Measurements from ENCODE around the gene DDX49.

The DDX49 gene, protein sequence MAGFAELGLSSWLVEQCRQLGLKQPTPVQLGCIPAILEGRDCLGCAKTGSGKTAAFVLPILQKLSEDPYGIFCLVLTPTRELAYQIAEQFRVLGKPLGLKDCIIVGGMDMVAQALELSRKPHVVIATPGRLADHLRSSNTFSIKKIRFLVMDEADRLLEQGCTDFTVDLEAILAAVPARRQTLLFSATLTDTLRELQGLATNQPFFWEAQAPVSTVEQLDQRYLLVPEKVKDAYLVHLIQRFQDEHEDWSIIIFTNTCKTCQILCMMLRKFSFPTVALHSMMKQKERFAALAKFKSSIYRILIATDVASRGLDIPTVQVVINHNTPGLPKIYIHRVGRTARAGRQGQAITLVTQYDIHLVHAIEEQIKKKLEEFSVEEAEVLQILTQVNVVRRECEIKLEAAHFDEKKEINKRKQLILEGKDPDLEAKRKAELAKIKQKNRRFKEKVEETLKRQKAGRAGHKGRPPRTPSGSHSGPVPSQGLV

GRCh38 chr19:18919086-18919899 is at the start of gene DDX49, which contains the start of gene COPE:
TSS of gene DDX49 (plus strand) at chr19:18919715. CDS start at chr19:18919742, 27 bp downstream.
TSS of gene COPE (minus strand) at chr19:18919387. CDS start at chr19:18919348, 39 bp downstream.
- DNase-seq = peak; percentile 99

DNA sequence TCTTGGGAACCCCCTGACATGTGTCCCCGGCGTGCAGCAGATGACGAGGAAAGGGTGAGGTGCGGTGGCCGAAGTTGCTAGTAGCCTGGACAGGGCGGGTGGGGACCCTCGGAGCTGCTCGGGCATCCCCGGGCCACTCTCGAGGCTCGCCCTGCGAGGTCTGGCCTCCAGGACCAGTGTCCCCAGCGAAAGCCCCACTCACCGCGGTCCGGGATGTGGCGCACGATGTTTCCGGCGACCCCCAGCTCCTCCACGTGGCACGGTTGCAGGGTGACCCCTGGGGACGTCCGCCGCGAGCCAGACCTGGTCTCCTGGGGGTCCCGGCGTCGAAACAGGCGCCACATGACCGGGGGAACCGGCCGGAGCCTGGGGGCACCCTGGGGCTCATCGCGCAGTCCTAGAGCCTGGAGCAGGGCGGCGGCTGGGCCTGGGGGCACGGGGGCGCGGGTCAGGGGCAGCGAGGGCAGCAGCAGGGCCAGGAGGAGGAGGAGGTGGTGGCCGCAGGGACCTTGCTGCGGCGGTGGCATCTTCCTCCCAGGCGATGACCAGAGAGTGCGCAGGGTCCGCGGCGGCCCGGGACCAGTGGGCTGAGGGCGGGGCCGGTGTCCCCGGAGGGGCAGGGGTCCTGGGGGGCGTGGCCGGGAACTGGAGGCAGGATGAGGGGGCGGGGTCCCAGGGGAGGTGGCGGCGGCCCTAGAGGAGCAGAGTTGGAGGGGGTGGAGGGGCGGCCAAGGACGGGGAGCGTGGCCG is 49.6 kb upstream of the DDX49 start:
- DNase-seq = no peak

- no peak for DNase-seq
Measured at GRCh38 chr19:18870531-18871172, 48.9 kb upstream of the DDX49 start.

DNA sequence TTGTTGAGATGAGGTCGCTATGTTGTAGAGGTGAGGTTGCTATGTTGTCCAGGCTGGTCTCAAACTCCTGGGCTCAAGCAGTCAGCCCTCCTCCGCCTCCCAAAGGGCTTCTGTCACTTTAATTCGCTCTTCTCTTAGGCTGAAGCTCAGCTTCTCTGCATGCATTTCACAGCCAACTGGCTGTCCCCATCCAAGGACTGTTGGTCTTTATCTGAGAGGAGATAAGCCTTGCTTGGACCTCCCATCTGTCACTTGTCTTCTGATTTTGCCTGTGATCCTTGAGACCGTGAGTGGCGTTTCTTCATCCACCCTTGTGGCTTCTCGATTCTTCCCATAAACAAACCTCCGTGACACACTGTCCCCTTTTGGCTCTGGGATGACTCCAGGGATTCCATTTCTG is 48.0 kb upstream of the DDX49 start:
- peak; percentile 35 for DNase-seq

DNA sequence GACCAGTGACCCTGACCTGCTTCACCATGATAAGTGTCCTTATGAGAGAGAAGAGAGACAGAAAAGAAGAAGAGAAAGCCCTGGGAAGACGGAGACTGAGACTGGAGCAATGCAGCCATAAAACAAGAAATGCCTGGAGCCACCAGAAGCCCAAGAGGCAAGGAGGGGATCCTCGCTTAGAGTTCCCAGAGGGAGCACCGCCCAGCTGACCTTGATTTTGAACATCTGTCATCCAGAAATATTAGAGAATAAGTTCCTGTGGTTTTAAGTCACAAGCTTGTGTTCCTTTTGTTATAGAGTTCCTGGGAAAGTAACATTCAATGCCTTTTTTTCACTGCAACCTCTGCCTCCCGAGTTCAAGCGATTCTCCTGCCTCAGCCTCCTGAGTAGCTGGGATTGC is 43.8 kb upstream of the DDX49 start:
- DNase-seq = no peak

DNA sequence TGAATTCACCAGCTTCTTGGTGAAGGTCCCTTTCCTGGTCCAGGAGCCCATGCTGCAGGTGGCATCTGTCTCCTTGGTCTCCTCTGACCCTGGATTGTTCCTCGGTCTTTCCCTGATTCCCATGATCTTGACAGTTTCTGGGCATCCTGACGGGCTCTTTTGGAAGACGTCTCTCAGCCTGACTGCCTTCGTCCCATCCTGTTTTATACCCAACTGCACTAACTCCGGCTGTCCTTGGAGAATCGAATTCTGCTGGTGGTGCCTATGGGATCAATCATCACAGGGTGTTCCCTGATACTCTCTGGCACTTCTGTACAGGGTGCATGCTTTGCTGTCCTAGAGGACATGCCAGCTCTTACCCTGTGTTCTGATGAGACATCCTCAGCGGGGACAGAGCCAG is 42.6 kb upstream of the DDX49 start:
- DNase-seq = no peak

DNA sequence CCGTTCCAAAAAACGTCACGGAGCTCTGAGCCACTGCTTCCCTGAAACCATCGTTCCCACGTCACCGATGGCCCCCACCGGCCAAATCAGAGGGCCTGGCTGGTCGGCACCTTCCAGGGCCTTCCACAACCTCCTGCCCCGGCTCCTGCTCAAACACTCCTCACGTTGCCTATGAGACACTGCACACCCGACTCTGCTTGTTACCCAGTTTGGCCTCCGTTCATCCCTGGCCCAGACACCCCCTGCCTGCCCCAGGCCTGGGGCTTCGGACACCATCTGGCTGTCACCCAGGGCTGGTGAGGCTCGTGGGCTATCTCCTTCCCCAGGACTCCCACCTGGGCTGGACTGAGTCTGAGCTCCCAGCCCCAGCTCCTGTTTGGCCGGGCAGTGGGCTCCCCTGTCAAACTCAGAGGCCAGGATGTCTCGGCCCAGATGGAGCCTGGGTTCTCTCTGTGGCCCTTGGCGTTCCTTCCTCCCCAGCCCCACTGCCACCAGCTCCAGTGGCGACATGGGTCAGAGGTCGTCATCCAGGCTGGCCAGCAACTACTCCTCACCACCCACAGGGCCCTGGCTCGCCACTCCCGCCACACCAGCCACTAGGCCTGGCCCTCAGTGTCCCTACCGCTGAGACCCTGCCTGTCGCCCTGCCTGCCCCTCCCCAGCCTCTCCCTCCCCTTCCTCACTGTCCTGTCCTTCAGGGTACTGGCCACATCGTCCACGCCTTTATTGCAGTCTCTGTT is 41.3 kb upstream of the DDX49 start:
- DNase-seq = no peak

GRCh38 chr19:18878858-18879578 is 40.5 kb upstream of the DDX49 start:
- no peak for DNase-seq

DNA sequence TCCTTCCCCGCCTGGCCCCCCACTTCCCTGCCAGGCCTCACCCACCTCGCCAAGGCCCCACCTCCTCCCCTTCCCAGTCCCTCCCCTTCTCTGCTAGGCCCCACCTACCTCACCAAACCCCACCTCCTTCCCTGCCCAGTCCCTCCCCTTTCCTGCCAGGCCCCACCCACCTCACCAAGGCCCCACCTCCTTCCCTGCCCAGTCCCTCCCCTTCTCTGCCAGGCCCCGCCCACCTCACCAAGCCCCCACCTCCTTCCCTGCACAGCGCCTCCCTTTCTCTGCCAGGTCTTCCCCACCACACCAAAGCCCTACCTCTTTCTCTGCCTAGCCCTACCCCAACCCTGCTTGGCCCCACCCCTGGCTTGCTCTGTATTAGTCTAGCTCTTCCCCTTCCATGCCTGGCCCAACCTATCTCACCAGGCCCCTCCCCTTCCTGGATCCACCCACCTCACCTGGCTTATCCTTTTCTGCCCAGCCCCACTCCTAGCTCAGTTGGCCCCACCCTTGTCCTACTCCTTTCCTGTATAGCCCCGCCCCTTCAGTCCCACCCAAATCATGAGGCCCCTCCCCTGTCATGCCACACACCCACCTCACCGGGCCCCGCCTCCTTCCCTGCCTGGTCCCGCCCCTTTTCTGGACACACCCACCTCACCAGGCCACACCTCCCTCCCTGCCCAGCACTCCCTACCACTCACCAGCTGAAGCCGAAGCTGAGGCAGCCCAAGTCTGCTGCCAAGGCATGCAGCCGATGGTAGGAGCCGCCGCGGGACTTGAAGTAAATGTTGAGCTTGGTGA is 39.7 kb upstream of the DDX49 start:
- no peak for DNase-seq

DNA sequence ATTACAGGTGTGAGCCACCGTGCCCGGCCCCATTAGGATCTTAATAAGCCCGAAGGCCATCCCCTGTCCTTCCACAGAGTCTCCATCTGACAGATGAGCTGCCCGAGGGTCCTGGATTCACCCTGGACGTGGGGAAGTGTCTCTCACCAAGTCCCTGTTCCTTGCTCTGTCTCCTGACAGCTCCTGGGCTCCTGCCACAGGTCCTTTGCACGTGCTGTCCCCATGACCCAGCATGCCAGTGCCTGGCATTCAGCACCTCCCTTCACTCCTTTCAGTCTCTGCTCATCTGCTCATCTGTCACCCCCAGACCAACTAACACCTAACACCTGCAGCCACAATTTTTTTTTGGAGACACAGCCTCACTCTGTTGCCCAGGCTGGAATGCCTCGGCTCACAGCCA is 38.0 kb upstream of the DDX49 start:
- DNase-seq = no peak

DNA sequence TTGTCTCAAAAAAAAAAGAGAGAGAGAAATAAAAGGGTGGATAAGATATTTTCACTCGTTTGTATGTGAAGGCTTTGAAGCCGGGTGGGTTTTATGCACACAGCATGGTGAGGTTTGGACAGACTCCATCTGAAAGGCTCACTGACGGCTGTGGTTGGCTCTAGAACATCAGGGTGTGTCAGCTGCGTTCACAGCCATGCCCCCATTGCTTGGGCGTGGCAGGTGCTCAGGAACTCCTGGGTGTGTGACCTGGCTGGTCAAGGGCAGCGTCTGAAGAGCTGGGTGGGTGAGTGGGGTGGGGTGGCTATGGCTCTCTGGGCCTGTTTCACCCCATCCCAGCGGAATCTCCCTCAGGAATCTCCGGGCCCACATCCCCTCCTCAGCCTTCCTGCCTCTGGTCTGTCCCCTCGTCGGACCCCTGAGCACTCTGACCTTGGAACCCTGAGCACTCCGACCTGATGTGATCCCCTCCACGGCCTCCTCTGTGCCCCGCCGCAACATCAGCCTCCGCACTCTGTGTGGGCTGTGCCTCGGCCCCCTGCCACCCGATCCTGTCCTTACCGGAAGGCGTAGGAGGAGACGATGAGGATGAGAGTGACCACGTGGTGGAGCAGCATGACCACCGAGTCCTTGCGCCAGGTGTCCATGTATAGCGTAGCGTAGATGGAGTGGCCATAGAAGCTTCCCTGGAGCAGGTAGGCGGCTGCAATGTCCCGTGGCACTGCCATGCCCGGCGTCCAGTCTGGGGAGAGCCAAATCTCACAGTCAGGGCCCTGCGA is 35.8 kb upstream of the DDX49 start:
- no peak for DNase-seq

- no peak for DNase-seq
Measured at GRCh38 chr19:18886972-18887371, 32.5 kb upstream of the DDX49 start.

GRCh38 chr19:18889949-18890745 is 29.4 kb upstream of the DDX49 start:
- no peak for DNase-seq

DNA sequence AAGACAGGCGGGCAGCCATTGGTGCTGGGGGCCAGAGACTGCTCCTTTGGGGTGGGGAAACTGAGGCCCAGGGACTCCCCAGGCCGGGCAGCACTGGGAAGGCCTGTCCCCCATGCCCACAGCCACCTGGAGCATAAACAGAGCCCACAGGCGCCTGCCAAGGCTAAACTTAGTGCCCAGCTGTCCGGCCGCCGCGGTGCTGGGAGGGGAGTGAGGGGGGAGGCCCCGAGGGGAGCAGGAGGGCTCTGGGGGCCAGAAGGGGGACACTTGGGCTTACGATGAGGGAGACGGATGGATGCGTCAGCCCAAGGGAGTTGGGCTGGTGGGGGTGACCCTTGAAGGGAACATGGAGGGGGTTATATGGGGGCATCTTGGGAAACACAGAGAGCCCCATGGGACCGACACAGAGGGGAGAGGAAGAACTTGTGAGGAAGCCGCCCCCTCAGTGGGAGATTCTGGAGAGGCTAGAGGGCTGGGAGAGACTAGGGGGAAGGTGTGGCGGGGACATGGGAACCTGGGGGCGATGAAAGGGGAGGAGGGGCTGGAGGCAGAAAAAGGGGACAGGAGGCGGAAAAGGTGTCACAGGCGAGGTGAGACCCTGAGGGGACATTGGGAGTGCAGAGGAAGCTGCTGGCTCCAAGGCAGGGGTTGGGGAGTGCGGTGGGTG is 25.8 kb upstream of the DDX49 start:
- no peak for DNase-seq

- DNase-seq = peak; percentile 71
Measured at GRCh38 chr19:18894254-18895037, 25.1 kb upstream of the DDX49 start.

GRCh38 chr19:18895038-18895823 is 24.3 kb upstream of the DDX49 start:
- no peak for DNase-seq
